Hepatocyte (in vitro differentiated cells): ENCODE measurements around the gene CCDC69.
"Not testable (repeated sequence)": the region's sequence is repeated elsewhere in the genome, so short reads cannot be mapped to it uniquely, and the experiment has no call there.

Source experiments
- CTCF ChIP-seq: fragments of 200-600 bp; sonication (generic); IDR thresholded peaks from 2 replicates; pipeline ENCODE4 v1.5.1; 2016; ENCODE audit warnings: antibody characterized with exemption, mild to moderate bottlenecking; ENCODE audit not compliant: poor library complexity
- EZH2 ChIP-seq: fragments of 200-600 bp; sonication (generic); IDR thresholded peaks from 2 replicates; pipeline ENCODE4 v1.6.1; 2016; ENCODE audit warnings: antibody characterized with exemption, mild to moderate bottlenecking, borderline replicate concordance
- EZH2phosphoT487 ChIP-seq: fragments of 200-600 bp; sonication (generic); IDR thresholded peaks from one replicate; pipeline ENCODE4 v1.6.1; 2018; ENCODE audit warnings: antibody characterized with exemption, mild to moderate bottlenecking, low read depth, moderate library complexity; ENCODE audit not compliant: unreplicated experiment, severe bottlenecking

- TF ChIP-seq CTCF, EZH2phosphoT487, EZH2: not testable (repeated sequence)
These were observed 47.6 kb downstream of the CCDC69 start for GRCh38 chr5:151176268-151176667.
